Thymus (tissue), 11 donors: ENCODE measurements around the gene MEGF11. TPM values are rescaled to one million over a fixed set of nuclear protein-coding genes. Genes with fewer than 3 reads are reported as not detected.

Experiments
- DNase-seq, 9 donors: peaks; one replicate each; pipeline ENCODE4 v3.0.0-alpha.2; 2013; ENCODE audit warnings: low spot score in 9 of 9, low read depth in 6 of 9, missing footprints in 1 of 9
- H3K27ac ChIP-seq, 2 donors: one replicate each; pipeline ENCODE4 v1.5.1; 2013; ENCODE audit warnings: control low read depth in 1 of 2, low read depth in 1 of 2, low read length in 1 of 2, mild to moderate bottlenecking in 1 of 2, moderate library complexity in 1 of 2
- H3K27me3 ChIP-seq, 2 donors: one replicate each; pipeline ENCODE4 v1.5.1; 2013; ENCODE audit warnings: low read length in 1 of 2; ENCODE audit not compliant: control insufficient read depth in 2 of 2, insufficient read depth in 1 of 2
- H3K36me3 ChIP-seq, 2 donors: one replicate each; pipeline ENCODE4 v1.5.1; 2013; ENCODE audit warnings: low read length in 1 of 2, mild to moderate bottlenecking in 1 of 2, moderate library complexity in 1 of 2; ENCODE audit not compliant: control insufficient read depth in 2 of 2, insufficient read depth in 2 of 2
- H3K4me1 ChIP-seq, 2 donors: one replicate each; pipeline ENCODE4 v1.5.1; 2013; ENCODE audit warnings: low read length in 2 of 2; ENCODE audit not compliant: control insufficient read depth in 2 of 2, insufficient read depth in 2 of 2
- H3K4me3 ChIP-seq, 2 donors: one replicate each; pipeline ENCODE4 v1.5.1; 2013; ENCODE audit warnings: low read length in 2 of 2, control low read depth in 1 of 2, mild to moderate bottlenecking in 1 of 2
- H3K9me3 ChIP-seq, 2 donors: one replicate each; pipeline ENCODE4 v1.5.1; 2013; ENCODE audit warnings: low read length in 1 of 2, mild to moderate bottlenecking in 1 of 2; ENCODE audit not compliant: control insufficient read depth in 2 of 2, insufficient read depth in 1 of 2
- WGBS: extraction: QIAGEN DNeasy Blood & Tissue Kit; methylation state at CpG from one replicate; pipeline ENCODE4 v1.1.7; 2013; 5-methylcytosine and 5-hydroxymethylcytosine counted together
- polyA plus RNA-seq: library from polyadenylated mRNA; stranded (reverse); fragments of 200-250 nt; gene quantifications from one replicate; pipeline ENCODE4 v1.2.3, GENCODE V29; 2013
- total RNA-seq: library from RNA; stranded (reverse); fragments of 120-200 nt; gene quantifications from one replicate; pipeline ENCODE4 v1.2.4, GENCODE V29; 2013
- donor health status: healthy.

MEGF11 gene
- total and polyA plus RNA-seq, 2 donors = 0.28 to 0.66 TPM

- Histone ChIP-seq H3K36me3 (no peaks in the 10 kb centered on the region), H3K4me3 (no peak overlapping the region), H3K27ac (no peak overlapping the region), H3K4me1 (no peaks in the 10 kb centered on the region), H3K27me3 (peaks cover 0 to 47% of the 10 kb centered on the region in 2 donors), H3K9me3 (no peaks in the 10 kb centered on the region)
- no peak for DNase-seq
- WGBS = 70% methylated on average over 3 of the region's 3 CpGs
Measured at GRCh38 chr15:66022163-66022525, 231.4 kb downstream of the MEGF11 start.

GRCh38 chr15:66021496-66022162 is 231.9 kb downstream of the MEGF11 start:
- Histone ChIP-seq H3K4me3 (no peak overlapping the region), H3K4me1 (no peaks in the 10 kb centered on the region), H3K36me3 (no peaks in the 10 kb centered on the region), H3K9me3 (no peaks in the 10 kb centered on the region), H3K27me3 (peaks cover 0 to 47% of the 10 kb centered on the region in 2 donors), H3K27ac (no peak overlapping the region)
- no peak for DNase-seq
- 86% methylated on average over 7 of the region's 7 CpGs for WGBS

GRCh38 chr15:66019826-66020398 is 233.6 kb downstream of the MEGF11 start:
- H3K27ac ChIP-seq = no peak overlapping the region
- H3K4me1 ChIP-seq = no peaks in the 10 kb centered on the region
- WGBS = 89% methylated on average over 10 of the region's 10 CpGs
- no peaks in the 10 kb centered on the region for H3K36me3 ChIP-seq
- no peak for DNase-seq
- no peak overlapping the region for H3K4me3 ChIP-seq
- no peaks in the 10 kb centered on the region for H3K9me3 ChIP-seq
- H3K27me3 ChIP-seq = peaks cover 0 to 34% of the 10 kb centered on the region in 2 donors

- WGBS = 62% methylated on average over 11 of the region's 11 CpGs
- H3K36me3 ChIP-seq = no peaks in the 10 kb centered on the region
Measured at GRCh38 chr15:66019368-66019767, 234.2 kb downstream of the MEGF11 start.

GRCh38 chr15:66018488-66018797 is 235.1 kb downstream of the MEGF11 start:
- H3K4me1 ChIP-seq = no peaks in the 10 kb centered on the region
- no peak overlapping the region for H3K27ac ChIP-seq
- 90% methylated on average over 8 of the region's 8 CpGs for WGBS
- no peaks in the 10 kb centered on the region for H3K36me3 ChIP-seq
- no peaks in the 10 kb centered on the region for H3K9me3 ChIP-seq
- no peak for DNase-seq
- no peak overlapping the region for H3K4me3 ChIP-seq
- H3K27me3 ChIP-seq = peaks cover 0 to 22% of the 10 kb centered on the region in 2 donors

More at GRCh38 chr15:66019368-66019767, 234.2 kb downstream of the MEGF11 start:
- no peaks in the 10 kb centered on the region for H3K4me1 ChIP-seq
- no peak overlapping the region for H3K27ac ChIP-seq
- no peaks in the 10 kb centered on the region for H3K9me3 ChIP-seq
- H3K4me3 ChIP-seq = no peak overlapping the region
- DNase-seq = no peak
- peaks cover 0 to 30% of the 10 kb centered on the region in 2 donors for H3K27me3 ChIP-seq

GRCh38 chr15:66017792-66018487 is 235.6 kb downstream of the MEGF11 start:
- Histone ChIP-seq H3K4me3 (no peak overlapping the region), H3K36me3 (no peaks in the 10 kb centered on the region), H3K4me1 (no peaks in the 10 kb centered on the region), H3K9me3 (no peaks in the 10 kb centered on the region), H3K27me3 (peaks cover 0 to 19% of the 10 kb centered on the region in 2 donors), H3K27ac (no peak overlapping the region)
- 89% methylated on average over 10 of the region's 10 CpGs for WGBS
- no peak for DNase-seq

- Histone ChIP-seq H3K9me3 (no peaks in the 10 kb centered on the region), H3K27ac (no peak overlapping the region)
Measured at GRCh38 chr15:66017000-66017399, 236.6 kb downstream of the MEGF11 start.

GRCh38 chr15:66016199-66016598 is 237.4 kb downstream of the MEGF11 start:
- Histone ChIP-seq H3K36me3 (no peaks in the 10 kb centered on the region), H3K9me3 (no peaks in the 10 kb centered on the region), H3K27me3 (peaks cover 0 to 16% of the 10 kb centered on the region in 2 donors), H3K27ac (no peak overlapping the region), H3K4me1 (no peaks in the 10 kb centered on the region), H3K4me3 (no peak overlapping the region)
- 82% methylated on average over 5 of the region's 5 CpGs for WGBS
- no peak for DNase-seq

More at GRCh38 chr15:66017000-66017399, 236.6 kb downstream of the MEGF11 start:
- DNase-seq = no peak
- Histone ChIP-seq H3K4me1 (no peaks in the 10 kb centered on the region), H3K36me3 (no peaks in the 10 kb centered on the region), H3K4me3 (no peak overlapping the region), H3K27me3 (peaks cover 0 to 17% of the 10 kb centered on the region in 2 donors)
- 73% methylated on average over 7 of the region's 7 CpGs for WGBS

- peaks cover 0 to 14% of the 10 kb centered on the region in 2 donors for H3K27me3 ChIP-seq
- no peak for DNase-seq
- H3K9me3 ChIP-seq = no peaks in the 10 kb centered on the region
- 59% methylated on average over 8 of the region's 8 CpGs for WGBS
- H3K27ac ChIP-seq = no peak overlapping the region
- H3K4me3 ChIP-seq = no peak overlapping the region
- H3K36me3 ChIP-seq = no peaks in the 10 kb centered on the region
- no peaks in the 10 kb centered on the region for H3K4me1 ChIP-seq
Measured at GRCh38 chr15:66014635-66015182, 238.8 kb downstream of the MEGF11 start.
